Smooth muscle cell (in vitro differentiated cells): ENCODE measurements around the gene C22orf15. TPM values are rescaled to one million over a fixed set of nuclear protein-coding genes. Genes with fewer than 3 reads are reported as not detected.

Experiments used
- DNase-seq: peaks from one replicate; lab custom pipeline; 2025; ENCODE audit not compliant: unreplicated experiment; lab: John Stamatoyannopoulos, UW
- H2AFZ ChIP-seq: fragments of 200-600 bp; sonication (generic); 2 replicates; pipeline ENCODE4 v1.6.0; 2016; ENCODE audit warnings: antibody characterized with exemption, low read depth, mild to moderate bottlenecking
- H3F3A ChIP-seq: fragments of 200-600 bp; sonication (generic); 2 replicates; pipeline ENCODE4 v1.6.0; 2017; ENCODE audit warnings: antibody characterized with exemption, low read depth
- H3K27ac ChIP-seq: fragments of 200-600 bp; sonication (generic); 2 replicates; pipeline ENCODE4 v1.5.1; 2016; ENCODE audit warnings: low read depth, mild to moderate bottlenecking
- H3K27me3 ChIP-seq: fragments of 200-600 bp; sonication (generic); 2 replicates; pipeline ENCODE4 v1.6.1; 2016; ENCODE audit warnings: low read depth, mild to moderate bottlenecking
- H3K36me3 ChIP-seq: fragments of 200-600 bp; sonication (generic); 2 replicates; pipeline ENCODE4 v1.5.1; 2016; ENCODE audit warnings: low read depth
- H3K4me1 ChIP-seq: fragments of 200-600 bp; sonication (generic); 2 replicates; pipeline ENCODE4 v1.5.1; 2016; ENCODE audit warnings: low read depth
- H3K4me2 ChIP-seq: fragments of 200-600 bp; sonication (generic); 2 replicates; pipeline ENCODE4 v1.6.0; 2016; ENCODE audit warnings: mild to moderate bottlenecking
- H3K4me3 ChIP-seq: fragments of 200-600 bp; sonication (generic); 2 replicates; pipeline ENCODE4 v1.5.1; 2016; ENCODE audit warnings: mild to moderate bottlenecking
- H3K79me2 ChIP-seq: fragments of 200-600 bp; sonication (generic); 2 replicates; pipeline ENCODE4 v1.6.0; 2016; ENCODE audit warnings: low read depth, mild to moderate bottlenecking
- H3K9ac ChIP-seq: fragments of 200-600 bp; sonication (generic); 2 replicates; pipeline ENCODE4 v1.6.0; 2016; ENCODE audit warnings: low read depth
- H3K9me3 ChIP-seq: fragments of 200-600 bp; sonication (generic); replicated peaks from 2 replicates; pipeline ENCODE4 v1.5.1; 2016; ENCODE audit warnings: low read depth
- H4K20me1 ChIP-seq: fragments of 200-600 bp; sonication (generic); 2 replicates; pipeline ENCODE4 v1.6.0; 2016; ENCODE audit warnings: low read depth
- CTCF ChIP-seq: fragments of 200-600 bp; sonication (generic); IDR thresholded peaks from 2 replicates; pipeline ENCODE4 v1.5.1; 2017; ENCODE audit warnings: borderline replicate concordance, mild to moderate bottlenecking, antibody characterized with exemption; ENCODE audit not compliant: insufficient read depth, poor library complexity, severe bottlenecking
- WGBS: methylation state at CpG from one replicate; pipeline ENCODE4 v1.1.7; 2016; ENCODE audit warnings: low lambda C conversion rate; 5-methylcytosine and 5-hydroxymethylcytosine counted together
- polyA plus RNA-seq: library from polyadenylated mRNA; unstranded; fragments of >200 nt; fragmentation: Nextera tagmentation; extraction: Ambion mirVana; gene quantifications from 2 replicates; pipeline ENCODE4 v1.2.1, GENCODE V29; 2016
- total RNA-seq: library from RNA; depleted of rRNA; stranded (reverse); fragments of >200 nt; gene quantifications from 2 replicates; pipeline ENCODE4 v1.2.3, GENCODE V29; 2014

C22orf15 gene
- total and polyA plus RNA-seq, 2 experiments from 2014 or later = 1.5 TPM; not detected in 1

DNA sequence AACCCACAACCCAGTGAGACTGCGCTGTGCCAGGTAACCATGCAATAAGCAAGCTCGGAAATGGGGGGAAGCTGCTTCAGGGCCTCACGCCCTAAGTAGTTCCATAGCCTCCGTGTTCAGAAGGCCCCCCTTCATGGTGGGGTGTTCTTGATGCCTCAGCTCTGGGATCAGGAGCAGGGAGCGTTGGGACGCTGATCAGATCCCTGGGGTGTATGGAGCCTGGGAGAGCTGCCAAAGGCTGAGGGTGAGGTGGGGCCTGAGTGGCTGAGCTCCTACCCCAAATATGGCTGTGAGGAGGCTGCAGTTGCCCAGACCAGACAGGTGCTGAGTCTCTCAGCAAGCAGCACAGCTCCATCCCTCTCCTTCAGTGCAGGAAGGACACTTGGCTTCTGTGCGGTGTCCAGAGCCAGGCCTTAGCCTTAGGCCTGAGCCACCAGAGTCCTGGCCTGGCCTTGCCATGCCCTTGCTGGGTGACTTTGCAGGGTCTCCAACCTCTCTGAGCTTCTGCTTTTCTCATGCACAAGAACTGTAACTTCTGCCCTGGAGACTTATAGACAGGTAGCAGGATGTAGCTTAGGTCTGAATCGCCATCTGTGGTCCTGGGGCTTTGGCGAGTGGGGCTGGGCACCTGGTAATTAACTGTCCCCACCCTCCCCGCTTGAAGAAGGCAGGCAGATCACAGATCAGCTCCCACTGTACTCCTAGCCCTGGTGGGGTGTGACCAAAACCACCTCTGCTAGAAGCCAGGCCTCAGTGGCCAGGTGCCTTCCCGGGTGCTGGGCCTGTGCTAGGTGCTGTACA lies 15.2 kb downstream of the C22orf15 start:
- 95% methylated on average over 11 of the region's 11 CpGs for WGBS
- no peak for TF ChIP-seq CTCF
- Histone ChIP-seq H3F3A (no peaks in the 10 kb centered on the region), H3K27me3 (no peaks in the 10 kb centered on the region), H3K9ac (no peak overlapping the region), H3K4me3 (no peak overlapping the region), H3K36me3 (no peaks in the 10 kb centered on the region), H4K20me1 (no peaks in the 10 kb centered on the region), H2AFZ (no peak overlapping the region), H3K4me2 (no peak overlapping the region), H3K4me1 (peaks cover 4% of the 10 kb centered on the region), H3K27ac (no peak overlapping the region), H3K79me2 (no peaks in the 10 kb centered on the region), H3K9me3 (no peaks in the 10 kb centered on the region)
- no peak for DNase-seq

GRCh38 chr22:23778577-23778900 lies 15.7 kb downstream of the C22orf15 start:
- H3K4me1 ChIP-seq = peaks cover 4% of the 10 kb centered on the region
- whole genome bisulfite sequencing = 94% methylated on average over 3 of the region's 3 CpGs
- H3F3A ChIP-seq = no peaks in the 10 kb centered on the region

DNA sequence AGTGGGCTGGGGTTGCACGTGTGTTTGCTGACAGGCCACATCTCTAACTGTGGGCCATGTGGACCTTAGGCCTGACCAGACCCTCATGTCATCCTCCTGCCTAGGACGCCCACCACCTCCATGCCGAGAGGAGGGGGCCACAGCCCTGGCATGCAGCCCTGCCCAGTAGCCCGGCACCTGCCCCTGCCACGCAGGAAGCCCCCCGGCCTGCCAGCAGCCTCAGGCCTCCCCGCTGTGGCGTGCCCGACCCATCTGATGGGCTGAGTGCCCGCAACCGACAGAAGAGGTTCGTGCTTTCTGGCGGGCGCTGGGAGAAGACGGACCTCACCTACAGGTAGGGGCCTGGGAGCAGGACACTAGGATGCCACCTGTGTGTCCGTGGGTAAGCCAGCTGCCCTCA lies 16.3 kb downstream of the C22orf15 start:
- H3K27ac ChIP-seq = no peak overlapping the region
- 99% methylated on average over 16 of the region's 16 CpGs for WGBS

More at GRCh38 chr22:23778577-23778900, 15.7 kb downstream of the C22orf15 start:
- no peak for DNase-seq
- no peak overlapping the region for H3K4me2 ChIP-seq
- H3K4me3 ChIP-seq = no peak overlapping the region
- H3K36me3 ChIP-seq = no peaks in the 10 kb centered on the region
- H2AFZ ChIP-seq = no peak overlapping the region
- no peaks in the 10 kb centered on the region for H3K27me3 ChIP-seq
- no peaks in the 10 kb centered on the region for H3K79me2 ChIP-seq
- no peak overlapping the region for H3K9ac ChIP-seq
- no peaks in the 10 kb centered on the region for H4K20me1 ChIP-seq
- no peak for TF ChIP-seq CTCF
- H3K27ac ChIP-seq = no peak overlapping the region
- H3K9me3 ChIP-seq = no peaks in the 10 kb centered on the region

More for the DNA sequence above, 16.3 kb downstream of the C22orf15 start:
- H3F3A ChIP-seq = no peaks in the 10 kb centered on the region
- H3K79me2 ChIP-seq = no peaks in the 10 kb centered on the region
- TF ChIP-seq CTCF = no peak
- H2AFZ ChIP-seq = no peak overlapping the region
- no peak overlapping the region for H3K4me3 ChIP-seq
- peaks cover 4% of the 10 kb centered on the region for H3K4me1 ChIP-seq
- H3K9ac ChIP-seq = no peak overlapping the region
- H4K20me1 ChIP-seq = no peaks in the 10 kb centered on the region
- DNase-seq = no peak
- no peaks in the 10 kb centered on the region for H3K36me3 ChIP-seq
- H3K4me2 ChIP-seq = no peak overlapping the region
- H3K9me3 ChIP-seq = no peaks in the 10 kb centered on the region
- H3K27me3 ChIP-seq = no peaks in the 10 kb centered on the region
